ENCODE data around the gene ASB5.

ASB5 gene

GRCh38 chr4:176187624-176188023 is 81.4 kb downstream of the ASB5 start:
- Histone ChIP-seq H3K36me3 (ENCODE audit: control insufficient read depth, insufficient read depth, low read length) (no peaks in the 10 kb centered on the region), H3K27me3 (replicated peaks; ENCODE audit: control insufficient read depth, insufficient read depth, low read length) (no peaks in the 10 kb centered on the region), H3K4me3 (replicated peaks; ENCODE audit: low read depth, low read length) (no peak overlapping the region)
- DNase-seq (ENCODE audit: extremely low read depth, insufficient read length) = no peak
- TF ChIP-seq CTCF (IDR thresholded peaks at IDR 0.05; ENCODE audit: insufficient read depth, low read length, poor library complexity, severe bottlenecking) = no peak

GRCh38 chr4:176186671-176187395 is 82.2 kb downstream of the ASB5 start:
- H3K4me3 ChIP-seq (replicated peaks; ENCODE audit: low read depth, low read length) = no peak overlapping the region
- H3K27me3 ChIP-seq (replicated peaks; ENCODE audit: control insufficient read depth, insufficient read depth, low read length) = no peaks in the 10 kb centered on the region
- H3K36me3 ChIP-seq (ENCODE audit: control insufficient read depth, insufficient read depth, low read length) = no peaks in the 10 kb centered on the region
- no peak for DNase-seq (ENCODE audit: extremely low read depth, insufficient read length)
- TF ChIP-seq CTCF (IDR thresholded peaks at IDR 0.05; ENCODE audit: insufficient read depth, low read length, poor library complexity, severe bottlenecking) = no peak

GRCh38 chr4:176186067-176186466 is 83.0 kb downstream of the ASB5 start:
- no peaks in the 10 kb centered on the region for H3K36me3 ChIP-seq (ENCODE audit: control insufficient read depth, insufficient read depth, low read length)
- DNase-seq (ENCODE audit: extremely low read depth, insufficient read length) = no peak
- H3K27me3 ChIP-seq (replicated peaks; ENCODE audit: control insufficient read depth, insufficient read depth, low read length) = no peaks in the 10 kb centered on the region
- no peak overlapping the region for H3K4me3 ChIP-seq (replicated peaks; ENCODE audit: low read depth, low read length)
- TF ChIP-seq CTCF (IDR thresholded peaks at IDR 0.05; ENCODE audit: insufficient read depth, low read length, poor library complexity, severe bottlenecking) = no peak

GRCh38 chr4:176185051-176185450 is 84.0 kb downstream of the ASB5 start:
- DNase-seq (ENCODE audit: extremely low read depth, insufficient read length) = no peak
- H3K27me3 ChIP-seq (replicated peaks; ENCODE audit: control insufficient read depth, insufficient read depth, low read length) = no peaks in the 10 kb centered on the region
- H3K36me3 ChIP-seq (ENCODE audit: control insufficient read depth, insufficient read depth, low read length) = no peaks in the 10 kb centered on the region
- TF ChIP-seq CTCF (IDR thresholded peaks at IDR 0.05; ENCODE audit: insufficient read depth, low read length, poor library complexity, severe bottlenecking) = no peak
- H3K4me3 ChIP-seq (replicated peaks; ENCODE audit: low read depth, low read length) = no peak overlapping the region

All from GM06990 (cell line).